Caki2 (cell line): ENCODE measurements around the gene TADA1. TPM values are rescaled to one million over a fixed set of nuclear protein-coding genes. Genes with fewer than 3 reads are reported as not detected.

Source experiments
- DNase-seq: peaks from one replicate; pipeline ENCODE4 v3.0.0-alpha.2; 2015; ENCODE audit warnings: low read depth
- in situ Hi-C: cut with HindIII; loops from 2 replicates; pipeline ENCODE4 v1.10.0; 2016; ENCODE audit warnings: low sequenced_read_pairs, low pct_unique_long_range_greater_than_20kb, mixed read lengths
- total RNA-seq: library from RNA; depleted of rRNA; stranded (reverse); fragments of >200 nt; shearing (Covaris generic); gene quantifications from 2 replicates; pipeline ENCODE4 v1.2.3, GENCODE V29; 2014; ENCODE audit warnings: low replicate concordance; rRNA removed

The TADA1 gene
- total RNA-seq, 1 experiment from 2014 or later: 26.4 TPM

DNA sequence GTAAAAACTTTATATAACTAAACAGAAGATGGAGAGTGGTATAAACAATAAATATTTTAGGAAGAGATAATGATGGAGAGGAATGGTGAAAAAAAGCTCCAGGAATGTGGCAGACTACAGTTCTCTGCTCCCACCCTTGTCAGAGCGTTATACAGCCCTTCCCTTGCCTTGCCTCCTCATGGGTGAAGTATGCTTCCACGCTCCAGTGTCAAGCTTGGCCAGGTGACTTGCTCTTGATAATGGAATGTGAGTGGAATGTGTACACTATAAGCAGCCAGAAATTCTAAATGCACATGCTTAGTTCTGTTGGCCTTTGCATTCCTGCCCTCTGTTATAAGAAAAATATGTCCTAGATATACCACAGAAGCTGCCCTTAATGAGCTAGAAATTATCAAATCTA, 61.5 kb downstream of the TADA1 start:
- in situ Hi-C loops: no loop called here
- DNase-seq: peak; percentile 39

DNA sequence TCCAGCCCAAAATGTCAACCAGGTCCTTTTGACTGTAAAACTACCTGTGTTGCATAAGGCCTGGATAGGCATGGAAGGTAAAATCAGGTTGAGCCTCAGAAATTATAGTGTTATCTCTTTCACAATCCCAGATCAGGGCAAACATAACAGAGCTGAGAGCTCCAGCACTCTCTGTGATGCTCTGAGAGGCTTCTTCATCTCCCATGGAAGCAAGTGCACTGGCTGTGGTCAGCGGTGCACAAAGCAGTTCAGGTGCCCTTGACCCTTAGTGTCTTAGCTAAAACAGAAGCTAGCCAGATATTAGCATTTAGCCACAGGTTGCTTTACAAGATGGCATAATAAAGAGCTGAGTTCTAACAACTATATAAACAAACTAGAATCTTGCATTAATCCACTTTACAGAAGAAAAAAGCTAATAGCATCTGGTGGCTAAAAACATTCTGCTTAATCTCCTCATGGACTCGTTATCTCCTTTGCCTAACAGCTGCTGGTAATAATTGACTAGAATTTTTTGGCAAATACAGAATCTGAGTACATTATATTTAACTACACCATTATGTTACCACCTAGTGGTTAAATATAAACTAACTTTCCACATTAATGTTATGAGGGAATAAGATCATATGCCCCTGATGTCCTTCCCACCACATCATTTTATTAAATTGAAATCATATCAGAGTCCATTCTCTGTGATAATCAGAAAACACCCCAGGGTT, 62.4 kb downstream of the TADA1 start:
- DNase-seq: peak; percentile 17
- in situ Hi-C loops: no loop called here

DNA sequence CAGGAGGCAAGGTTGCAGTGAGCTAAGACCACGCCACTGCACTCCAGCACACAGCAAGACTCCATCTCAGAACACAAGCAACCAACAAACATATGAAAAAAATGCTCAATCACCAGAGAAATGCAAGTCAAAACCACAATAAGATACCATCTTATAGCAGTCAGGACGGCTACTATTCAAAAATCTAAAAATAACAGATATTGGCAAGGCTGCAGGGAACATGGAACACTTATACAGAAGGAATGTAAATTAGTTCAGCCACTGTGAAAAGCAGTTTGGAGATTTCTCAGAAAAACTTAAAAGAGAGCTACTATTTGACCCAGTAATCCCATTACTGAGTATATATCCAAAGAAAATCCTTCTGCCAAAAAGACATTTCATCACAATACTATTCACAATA, 64.4 kb downstream of the TADA1 start:
- DNase-seq: no peak
- in situ Hi-C loops: no loop called here

DNA sequence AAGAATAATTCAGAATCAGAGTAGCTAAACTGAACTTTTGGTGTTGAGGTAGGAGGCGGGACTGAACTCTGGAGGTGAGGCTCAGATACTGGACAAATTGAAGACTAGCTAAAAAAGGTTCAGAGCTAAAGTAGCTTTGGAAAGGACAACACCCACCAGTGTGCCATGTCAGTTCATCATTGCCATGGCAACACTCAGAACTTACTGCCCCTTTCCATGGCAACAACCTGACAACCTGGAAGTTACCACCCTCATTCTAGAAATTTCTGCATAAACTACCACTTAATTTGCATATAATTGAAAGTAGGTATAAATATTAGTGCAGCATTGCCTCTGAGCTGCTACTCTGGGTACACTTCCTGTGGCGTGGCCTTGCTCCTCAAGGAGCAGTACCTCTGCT, 67.1 kb downstream of the TADA1 start:
- no peak for DNase-seq
- in situ Hi-C loops: no loop called here

Other genes with a start within 250 kb of the TADA1 start
- gene POGK, start 36.8 kb downstream of the TADA1 start, total RNA-seq: 51.8 and 65.5 TPM in 2 replicates
- not detected in 2 replicates for gene ILDR2, start 99.3 kb upstream of the TADA1 start, total RNA-seq
- not detected in 2 replicates for gene MAEL, start 113.0 kb upstream of the TADA1 start, total RNA-seq
- not detected in 2 replicates for gene GPA33, start 214.1 kb upstream of the TADA1 start, total RNA-seq
- gene STYXL2, start 217.8 kb upstream of the TADA1 start, total RNA-seq: not detected in 2 replicates